Activated T-cell treated with anti-CD3 and anti-CD28 coated beads, Interleukin-2, amount 50 U/mL, for 4 hours (primary cell): ENCODE results near the gene IFNL4. TPM values are rescaled to one million over a fixed set of nuclear protein-coding genes. Genes with fewer than 3 reads are reported as not detected.
"Not testable (repeated sequence)": the region's sequence is repeated elsewhere in the genome, so short reads cannot be mapped to it uniquely, and the experiment has no call there.

Experiments
- ATAC-seq, 2 donors: fragments of 200-7000 bp; cut with Tn5 transposase; one replicate each; pipeline ENCODE4 v1.10.0; 2021
- DNase-seq: peaks from one replicate; pipeline ENCODE4 v3.0.0-alpha.2; 2020
- H3K27me3 Mint-ChIP-seq: one replicate; pipeline ENCODE4 v1.8.0; 2021; ENCODE audit warnings: low read depth, mixed read lengths
- H3K36me3 Mint-ChIP-seq: one replicate; pipeline ENCODE4 v1.8.0; 2022; ENCODE audit warnings: mixed read lengths; ENCODE audit not compliant: insufficient read depth
- H3K4me1 Mint-ChIP-seq: one replicate; pipeline ENCODE4 v1.8.0; 2021; ENCODE audit warnings: low read depth, mixed read lengths
- H3K4me3 Mint-ChIP-seq: one replicate; pipeline ENCODE4 v1.8.0; 2021; ENCODE audit warnings: mild to moderate bottlenecking, moderate library complexity, mixed read lengths
- H3K9me3 Mint-ChIP-seq: one replicate; pipeline ENCODE4 v1.8.0; 2021; ENCODE audit warnings: mixed read lengths
- total RNA-seq, 3 donors: library from RNA; stranded (reverse); gene quantifications; one replicate each; pipeline ENCODE4 v1.2.1, GENCODE V29; 2021

The IFNL4 gene
- total RNA-seq, 3 donors from 2014 or later: not detected

- peaks cover 23% of the 10 kb centered on the region for H3K27me3 Mint-ChIP-seq
- no peaks in the 10 kb centered on the region for H3K9me3 Mint-ChIP-seq
- ATAC-seq (no peak), DNase-seq (no peak)
- H3K4me1 Mint-ChIP-seq: no peaks in the 10 kb centered on the region
- H3K36me3 Mint-ChIP-seq: no peaks in the 10 kb centered on the region
- H3K4me3 Mint-ChIP-seq: no peak overlapping the region
Measured at GRCh38 chr19:39223703-39224279, 24.9 kb downstream of the IFNL4 start.

- not testable (repeated sequence) for H3K9me3 Mint-ChIP-seq, H3K36me3 Mint-ChIP-seq, H3K4me1 Mint-ChIP-seq, DNase-seq, H3K4me3 Mint-ChIP-seq, ATAC-seq
- H3K27me3 Mint-ChIP-seq: peaks cover 19% of the 10 kb centered on the region
Measured at GRCh38 chr19:39219108-39219507, 29.5 kb downstream of the IFNL4 start.

- Mint-ChIP-seq H3K36me3 (no peaks in the 10 kb centered on the region), H3K4me3 (no peak overlapping the region), H3K9me3 (no peaks in the 10 kb centered on the region), H3K27me3 (peaks cover 16% of the 10 kb centered on the region), H3K4me1 (no peaks in the 10 kb centered on the region)
- ATAC-seq (no peak), DNase-seq (no peak)
Measured at GRCh38 chr19:39218230-39219007, 30.2 kb downstream of the IFNL4 start.

GRCh38 chr19:39217094-39217493 is 31.6 kb downstream of the IFNL4 start:
- Mint-ChIP-seq H3K4me1 (no peaks in the 10 kb centered on the region), H3K9me3 (no peaks in the 10 kb centered on the region), H3K27me3 (peaks cover 14% of the 10 kb centered on the region), H3K4me3 (no peak overlapping the region), H3K36me3 (no peaks in the 10 kb centered on the region)
- DNase-seq (no peak), ATAC-seq (no peak)

GRCh38 chr19:39215323-39215722 is 33.3 kb downstream of the IFNL4 start:
- peaks cover 10% of the 10 kb centered on the region for H3K27me3 Mint-ChIP-seq
- not testable (repeated sequence) for H3K4me1 Mint-ChIP-seq, H3K4me3 Mint-ChIP-seq, H3K36me3 Mint-ChIP-seq, DNase-seq, H3K9me3 Mint-ChIP-seq, ATAC-seq

- no peaks in the 10 kb centered on the region for H3K9me3 Mint-ChIP-seq
Measured at GRCh38 chr19:39212375-39212742, 36.3 kb downstream of the IFNL4 start.

GRCh38 chr19:39211731-39212374 is 36.8 kb downstream of the IFNL4 start:
- DNase-seq (no peak), ATAC-seq (no peak)
- H3K36me3 Mint-ChIP-seq: no peaks in the 10 kb centered on the region
- H3K4me1 Mint-ChIP-seq: no peaks in the 10 kb centered on the region
- H3K4me3 Mint-ChIP-seq: no peak overlapping the region
- no peaks in the 10 kb centered on the region for H3K9me3 Mint-ChIP-seq
- peaks cover under 1% of the 10 kb centered on the region for H3K27me3 Mint-ChIP-seq

More at GRCh38 chr19:39212375-39212742, 36.3 kb downstream of the IFNL4 start:
- H3K36me3 Mint-ChIP-seq: no peaks in the 10 kb centered on the region
- DNase-seq: peak; percentile 44
- no peak overlapping the region for H3K4me3 Mint-ChIP-seq
- H3K27me3 Mint-ChIP-seq: peaks cover 5% of the 10 kb centered on the region
- ATAC-seq: peak; percentile 84 to 92
- H3K4me1 Mint-ChIP-seq: no peaks in the 10 kb centered on the region

GRCh38 chr19:39209196-39209595 is 39.5 kb downstream of the IFNL4 start:
- H3K27me3 Mint-ChIP-seq: peaks cover 8% of the 10 kb centered on the region
- DNase-seq (no peak), ATAC-seq (no peak)
- H3K9me3 Mint-ChIP-seq: no peaks in the 10 kb centered on the region
- no peaks in the 10 kb centered on the region for H3K36me3 Mint-ChIP-seq
- no peaks in the 10 kb centered on the region for H3K4me1 Mint-ChIP-seq
- H3K4me3 Mint-ChIP-seq: no peak overlapping the region

GRCh38 chr19:39208175-39208795 is 40.4 kb downstream of the IFNL4 start:
- H3K27me3 Mint-ChIP-seq: peaks cover 15% of the 10 kb centered on the region
- H3K4me3 Mint-ChIP-seq: no peak overlapping the region
- H3K9me3 Mint-ChIP-seq: no peaks in the 10 kb centered on the region

GRCh38 chr19:39207293-39207836 is 41.3 kb downstream of the IFNL4 start:
- ATAC-seq (no peak), DNase-seq (no peak)
- H3K9me3 Mint-ChIP-seq: no peaks in the 10 kb centered on the region
- no peaks in the 10 kb centered on the region for H3K36me3 Mint-ChIP-seq
- peaks cover 25% of the 10 kb centered on the region for H3K27me3 Mint-ChIP-seq
- no peak overlapping the region for H3K4me3 Mint-ChIP-seq
- H3K4me1 Mint-ChIP-seq: no peaks in the 10 kb centered on the region

More at GRCh38 chr19:39208175-39208795, 40.4 kb downstream of the IFNL4 start:
- DNase-seq (no peak), ATAC-seq (no peak)
- Mint-ChIP-seq H3K36me3 (no peaks in the 10 kb centered on the region), H3K4me1 (no peaks in the 10 kb centered on the region)

GRCh38 chr19:39206122-39206521 is 42.5 kb downstream of the IFNL4 start:
- H3K4me1 Mint-ChIP-seq: no peaks in the 10 kb centered on the region
- H3K4me3 Mint-ChIP-seq: no peak overlapping the region
- peaks cover 37% of the 10 kb centered on the region for H3K27me3 Mint-ChIP-seq
- no peaks in the 10 kb centered on the region for H3K36me3 Mint-ChIP-seq
- no peak for DNase-seq
- H3K9me3 Mint-ChIP-seq: no peaks in the 10 kb centered on the region
- ATAC-seq: no peak

- Mint-ChIP-seq H3K4me3 (no peak overlapping the region), H3K36me3 (no peaks in the 10 kb centered on the region), H3K27me3 (peaks cover 44% of the 10 kb centered on the region), H3K4me1 (no peaks in the 10 kb centered on the region), H3K9me3 (no peaks in the 10 kb centered on the region)
- no peak for DNase-seq
- ATAC-seq: no peak
Measured at GRCh38 chr19:39205449-39205764, 43.2 kb downstream of the IFNL4 start.

- Mint-ChIP-seq H3K4me1 (no peaks in the 10 kb centered on the region), H3K36me3 (no peaks in the 10 kb centered on the region), H3K4me3 (no peak within 1 kb of the TSS), H3K27me3 (peaks cover 58% of the 10 kb centered on the region), H3K9me3 (no peaks in the 10 kb centered on the region)
- ATAC-seq (no peak), DNase-seq (no peak)
Measured at GRCh38 chr19:39203372-39204341, 45.0 kb downstream of the IFNL4 start, which contains the start of gene SYCN. Gene SYCN, minus strand, starts transcription at chr19:39204263. Its CDS starts 9 bp downstream, at chr19:39204254.
